Endothelial cell of umbilical vein (primary cell): ENCODE results near the gene SIGLEC6. TPM values are rescaled to one million over a fixed set of nuclear protein-coding genes. Genes with fewer than 3 reads are reported as not detected.

Source experiments
- BruUV-seq: library from RNA; stranded (reverse); fragments of 400-500 nt; replicated peaks from 2 replicates; lab custom pipeline; 2021; lab: Mats Ljungman, UMichigan
- CTCF ChIA-PET: fragments of 300-600, 350-600 bp; sonication (Branson Sonifier 250); formaldehyde crosslinking; loops from one replicate; lab custom pipeline; 2021; ENCODE audit warnings: antibody characterized with exemption, inconsistent platforms; lab: Charles Lee
- POLR2A ChIA-PET: fragments of 300-600, 350-600 bp; sonication (Branson Sonifier 250); formaldehyde crosslinking; loops from one replicate; lab custom pipeline; 2021; ENCODE audit warnings: antibody characterized with exemption, inconsistent platforms; lab: Charles Lee
- DNase-seq: peaks from one replicate; pipeline ENCODE4 v3.0.0-alpha.2; 2011; ENCODE audit warnings: low read depth, low spot score
- FAIRE-seq: peaks from 2 replicates; lab custom pipeline; 2011; peaks lifted over from hg19 to GRCh38; lab: Jason Lieb, UNC
- H2AFZ ChIP-seq: 2 replicates; pipeline ENCODE4 v1.6.0; 2012; ENCODE audit warnings: low read depth, low read length, control low read depth, inconsistent platforms
- H3K27ac ChIP-seq: 2 replicates; pipeline ENCODE4 v1.5.1; 2011; ENCODE audit warnings: low read depth, mild to moderate bottlenecking, control low read depth, low read length, moderate library complexity; ENCODE audit not compliant: insufficient read depth
- H3K27me3 ChIP-seq, 2 experiments: 2 replicates each; pipeline versions ENCODE4 v1.6.0 to v1.6.1; 2011; ENCODE audit warnings: low read length in 2 of 2, mixed read lengths in 1 of 2; ENCODE audit not compliant: control insufficient read depth in 2 of 2, insufficient read depth in 2 of 2
- H3K36me3 ChIP-seq, 2 experiments: 2 replicates in 1 of 2; 3 replicates in 1 of 2; pipeline ENCODE4 v1.5.1; 2011; ENCODE audit warnings: low read length in 2 of 2, mild to moderate bottlenecking in 1 of 2, moderate library complexity in 1 of 2; ENCODE audit not compliant: control insufficient read depth in 2 of 2, insufficient read depth in 2 of 2; ENCODE audit errors: extremely low read depth in 1 of 2
- H3K4me1 ChIP-seq: 3 replicates; pipeline ENCODE4 v1.5.1; 2011; ENCODE audit warnings: mild to moderate bottlenecking, low read length; ENCODE audit not compliant: control insufficient read depth, insufficient read depth; ENCODE audit errors: extremely low read depth
- H3K4me2 ChIP-seq: 2 replicates; pipeline ENCODE4 v1.6.1; 2011; ENCODE audit warnings: low read length, control low read depth, mixed read lengths; ENCODE audit not compliant: insufficient read depth
- H3K4me3 ChIP-seq, 3 experiments: fragments of 200-600 bp in 1 of 3; sonication (generic), shearing (Covaris generic) in 1 of 3; replicated peaks in 1 of 3; 2 replicates each; pipeline ENCODE4 v1.5.1; 2011 to 2016; ENCODE audit warnings: control low read depth in 3 of 3, low read length in 3 of 3, mild to moderate bottlenecking in 2 of 3, inconsistent platforms in 1 of 3, low read depth in 1 of 3, moderate library complexity in 1 of 3; ENCODE audit not compliant: insufficient read depth in 1 of 3
- H3K79me2 ChIP-seq: 2 replicates; pipeline ENCODE4 v1.6.0; 2012; ENCODE audit warnings: low read length, inconsistent platforms; ENCODE audit not compliant: control insufficient read depth, insufficient read depth
- H3K9ac ChIP-seq: replicated peaks from 2 replicates; pipeline ENCODE3; 2011; ENCODE audit warnings: low read length, control low read depth; ENCODE audit not compliant: insufficient read depth; ENCODE audit errors: extremely low read depth
- H3K9me1 ChIP-seq: replicated peaks from 3 replicates; pipeline ENCODE4 v1.6.0; 2011; ENCODE audit warnings: mild to moderate bottlenecking, low read length; ENCODE audit not compliant: control insufficient read depth, insufficient read depth; ENCODE audit errors: extremely low read depth
- H3K9me3 ChIP-seq: replicated peaks from 2 replicates; pipeline ENCODE4 v1.5.1; 2012; ENCODE audit warnings: low read length, inconsistent platforms; ENCODE audit not compliant: control insufficient read depth, insufficient read depth
- H4K20me1 ChIP-seq: replicated peaks from 2 replicates; pipeline ENCODE3; 2011; ENCODE audit warnings: mild to moderate bottlenecking, low read length; ENCODE audit not compliant: control insufficient read depth, insufficient read depth; ENCODE audit errors: extremely low read depth
- EZH2 ChIP-seq: IDR thresholded peaks from 2 replicates; pipeline ENCODE4 v1.6.1; 2012; ENCODE audit warnings: borderline replicate concordance, low read depth, mild to moderate bottlenecking, moderate library complexity, low read length, inconsistent platforms; ENCODE audit not compliant: severe bottlenecking
- FOS ChIP-seq: IDR thresholded peaks from 2 replicates; pipeline ENCODE4 v1.6.1; 2011; ENCODE audit warnings: mild to moderate bottlenecking, low read length, moderate library complexity, borderline replicate concordance; ENCODE audit not compliant: insufficient read depth
- GATA2 ChIP-seq: IDR thresholded peaks from 2 replicates; pipeline ENCODE4 v1.7.0; 2011; ENCODE audit warnings: low read depth, mild to moderate bottlenecking, moderate library complexity, mixed read lengths, low read length; ENCODE audit not compliant: insufficient read length, insufficient read depth
- JUN ChIP-seq: IDR thresholded peaks from 2 replicates; pipeline ENCODE4 v1.6.1; 2011; ENCODE audit warnings: borderline replicate concordance, low read depth; ENCODE audit not compliant: insufficient read length, insufficient read depth
- MYC ChIP-seq: IDR thresholded peaks from one replicate; pipeline ENCODE4 v1.6.1; 2011; ENCODE audit warnings: mild to moderate bottlenecking, low read depth, low read length
- POLR2A ChIP-seq: IDR thresholded peaks from 2 replicates; pipeline ENCODE4 v1.6.1; 2012; ENCODE audit warnings: low read depth, mild to moderate bottlenecking, control low read depth, low read length
- POLR2AphosphoS5 ChIP-seq: IDR thresholded peaks from 2 replicates; pipeline ENCODE4 v1.6.1; 2012; ENCODE audit warnings: low read depth, mild to moderate bottlenecking, control low read depth, low read length, moderate library complexity; ENCODE audit not compliant: insufficient read depth
- dilution Hi-C: fragments of 300-500 bp; cut with MboI; formaldehyde crosslinking; loops from one replicate; pipeline ENCODE4 v1.15.0; 2019; ENCODE audit warnings: low sequenced_read_pairs; ENCODE audit not compliant: extremely low pct_ligation_motif_present
- intact Hi-C: fragments of 100-400 bp; cut with micrococcal nuclease; formaldehyde crosslinking; loops from one replicate; pipeline ENCODE4 v1.10.0; 2022
- polyA plus RNA-seq, 4 experiments: library from polyadenylated mRNA; depleted of rRNA in 3 of 4; stranded (reverse) in 3 of 4; unstranded in 1 of 4; fragments of >200 nt; gene quantifications; 2 replicates each; pipeline versions ENCODE4 v1.2.1 to v1.2.3, GENCODE V29; 2011 to 2012; ENCODE audit warnings: missing spikeins in 1 of 4
- total RNA-seq: library from RNA; stranded (reverse); gene quantifications from 2 replicates; pipeline ENCODE4 v1.2.3, GENCODE V29; 2021
- TF ChIP-seq, protein P1 (sequence below), 2 donors: IDR thresholded peaks; 1 replicate in 1 of 2; 2 replicates in 1 of 2; pipeline ENCODE4 v1.5.1; 2011; ENCODE audit warnings: low read length in 2 of 2, mild to moderate bottlenecking in 2 of 2, moderate library complexity in 2 of 2, control low read depth in 1 of 2, inconsistent platforms in 1 of 2, low read depth in 1 of 2; ENCODE audit not compliant: insufficient read depth in 1 of 2; ENCODE audit errors: extremely low read depth in 1 of 2
- TF ChIP-seq, protein P2 (sequence below): IDR thresholded peaks from 2 replicates; pipeline ENCODE4 v1.6.1; 2011; ENCODE audit not compliant: insufficient read depth, insufficient read length

Gene SIGLEC6
- total and polyA plus RNA-seq, 2 donors (not counting 3 experiments of a cell fraction or from before 2014, with no cell fraction given): not detected

DNA sequence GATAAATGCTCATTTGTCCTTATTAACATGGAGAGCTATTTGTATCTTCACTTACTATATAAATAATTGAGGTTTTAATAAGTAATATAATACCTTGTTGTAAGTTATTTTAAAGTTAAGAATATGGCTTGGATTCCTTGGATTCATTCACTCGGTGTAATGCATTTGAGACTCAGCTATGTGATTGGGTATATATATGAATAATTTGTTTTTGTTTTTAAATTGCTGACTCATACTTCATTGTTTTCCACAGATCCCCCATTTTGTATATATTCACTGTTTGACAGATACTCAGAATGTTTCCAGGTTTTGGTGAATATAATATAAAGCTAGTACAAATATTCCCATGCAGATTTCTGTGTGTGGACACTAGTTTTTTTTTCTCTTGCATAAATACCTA is 59.9 kb downstream of the SIGLEC6 start:
- dilution Hi-C loops: no loop called here
- FAIRE-seq (no peak), DNase-seq (no peak)
- TF ChIP-seq POLR2AphosphoS5 (no peak), FOS (peak; percentile 22)
- ChIA-PET POLR2A (no interaction called here), CTCF (interaction anchor here (0.9 to 10.3 kb wide), 10 partner anchors 9 to 306 kb away, joined by 3 to 414 read pairs (median 6); no protein-coding TSS in a partner anchor)
- intact Hi-C loops: no loop called here
- Histone ChIP-seq H2AFZ (no peak overlapping the region), H3K27me3 (no peaks in the 10 kb centered on the region), H4K20me1 (no peaks in the 10 kb centered on the region), H3K27ac (no peak overlapping the region), H3K36me3 (no peaks in the 10 kb centered on the region), H3K4me2 (no peak overlapping the region), H3K9ac (no peak overlapping the region), H3K9me1 (no peaks in the 10 kb centered on the region), H3K4me3 (no peak overlapping the region), H3K4me1 (peaks cover 4% of the 10 kb centered on the region), H3K9me3 (no peaks in the 10 kb centered on the region), H3K79me2 (no peaks in the 10 kb centered on the region)
- no TSS peak for BruUV-seq

DNA sequence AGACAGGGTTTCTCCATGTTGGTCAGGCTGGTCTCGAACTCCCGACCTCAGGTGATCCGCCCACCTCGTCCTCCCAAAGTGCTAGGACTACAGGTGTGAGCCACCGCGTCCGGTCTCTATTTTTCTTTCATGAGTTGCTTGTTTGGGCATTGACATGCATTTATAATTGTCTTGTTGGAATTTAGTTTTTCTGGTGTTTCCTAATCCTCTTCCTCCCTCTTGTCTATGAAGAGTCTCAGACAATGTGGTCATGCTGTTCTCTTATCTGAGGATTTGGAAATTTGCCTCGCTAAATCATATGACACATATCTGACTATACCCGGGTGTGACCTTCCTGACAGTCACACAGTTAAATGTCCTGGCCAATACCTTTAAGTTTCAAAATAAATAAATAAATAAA is 60.5 kb downstream of the SIGLEC6 start:
- no peak for DNase-seq
- Histone ChIP-seq H3K4me3 (no peak overlapping the region), H3K27me3 (no peaks in the 10 kb centered on the region), H4K20me1 (no peaks in the 10 kb centered on the region), H3K4me1 (peaks cover 4% of the 10 kb centered on the region), H3K36me3 (no peaks in the 10 kb centered on the region), H3K9me1 (no peaks in the 10 kb centered on the region), H2AFZ (no peak overlapping the region), H3K27ac (no peak overlapping the region), H3K79me2 (no peaks in the 10 kb centered on the region), H3K4me2 (no peak overlapping the region), H3K9me3 (no peaks in the 10 kb centered on the region), H3K9ac (no peak overlapping the region)
- intact Hi-C loops (no loop called here), dilution Hi-C loops (no loop called here)
- no peak for FAIRE-seq
- ChIA-PET CTCF (interaction anchor here (1.0 to 10.3 kb wide), 6 partner anchors 9 to 307 kb away, joined by 3 to 414 read pairs (median 6); no protein-coding TSS in a partner anchor), POLR2A (no interaction called here)
- TF ChIP-seq POLR2A (no peak), POLR2AphosphoS5 (no peak), MYC (no peak), JUN (no peak), FOS (no peak), GATA2 (no peak), EZH2 (no peak)
- TF ChIP-seq, protein P1, sequence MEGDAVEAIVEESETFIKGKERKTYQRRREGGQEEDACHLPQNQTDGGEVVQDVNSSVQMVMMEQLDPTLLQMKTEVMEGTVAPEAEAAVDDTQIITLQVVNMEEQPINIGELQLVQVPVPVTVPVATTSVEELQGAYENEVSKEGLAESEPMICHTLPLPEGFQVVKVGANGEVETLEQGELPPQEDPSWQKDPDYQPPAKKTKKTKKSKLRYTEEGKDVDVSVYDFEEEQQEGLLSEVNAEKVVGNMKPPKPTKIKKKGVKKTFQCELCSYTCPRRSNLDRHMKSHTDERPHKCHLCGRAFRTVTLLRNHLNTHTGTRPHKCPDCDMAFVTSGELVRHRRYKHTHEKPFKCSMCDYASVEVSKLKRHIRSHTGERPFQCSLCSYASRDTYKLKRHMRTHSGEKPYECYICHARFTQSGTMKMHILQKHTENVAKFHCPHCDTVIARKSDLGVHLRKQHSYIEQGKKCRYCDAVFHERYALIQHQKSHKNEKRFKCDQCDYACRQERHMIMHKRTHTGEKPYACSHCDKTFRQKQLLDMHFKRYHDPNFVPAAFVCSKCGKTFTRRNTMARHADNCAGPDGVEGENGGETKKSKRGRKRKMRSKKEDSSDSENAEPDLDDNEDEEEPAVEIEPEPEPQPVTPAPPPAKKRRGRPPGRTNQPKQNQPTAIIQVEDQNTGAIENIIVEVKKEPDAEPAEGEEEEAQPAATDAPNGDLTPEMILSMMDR (IDR thresholded peaks at IDR 0.05; ENCODE audit: extremely low read depth in 1 of 2, insufficient read depth in 1 of 2, low read depth in 1 of 2, low read length in 2 of 2): no peak
- TF ChIP-seq, protein P2, sequence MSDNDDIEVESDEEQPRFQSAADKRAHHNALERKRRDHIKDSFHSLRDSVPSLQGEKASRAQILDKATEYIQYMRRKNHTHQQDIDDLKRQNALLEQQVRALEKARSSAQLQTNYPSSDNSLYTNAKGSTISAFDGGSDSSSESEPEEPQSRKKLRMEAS: no peak
- BruUV-seq: no TSS peak
